ENCODE data around the gene MTIF3.

DNA sequence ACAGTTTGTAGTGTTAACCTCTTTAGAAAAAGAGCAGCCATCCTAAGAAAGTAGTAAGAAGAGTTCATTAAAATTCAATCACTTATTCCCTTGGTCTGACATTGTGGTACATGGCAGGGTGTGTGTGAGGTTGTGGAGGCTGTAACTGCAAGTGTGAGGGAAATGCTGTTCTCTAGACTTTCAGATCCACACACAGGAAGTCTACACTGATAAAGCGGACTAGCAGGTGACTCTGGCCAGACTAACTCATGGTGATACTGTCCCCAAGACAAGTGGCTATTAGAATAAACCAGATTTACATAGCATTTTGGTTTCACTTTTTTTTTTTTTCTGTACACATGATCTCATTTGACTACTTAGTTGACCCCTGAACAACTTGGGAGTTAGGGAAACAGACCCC lies 10.0 kb downstream of the MTIF3 start:
- TF ChIP-seq ZBTB43 (CRISPR knock-in tag; IDR thresholded peaks at IDR 0.05) (no peak), ZBTB21 (CRISPR knock-in tag; IDR thresholded peaks at IDR 0.05; ENCODE audit: borderline replicate concordance) (no peak), NR2C2 (CRISPR knock-in tag; IDR thresholded peaks at IDR 0.05) (no peak), E2F1 (CRISPR knock-in tag; IDR thresholded peaks at IDR 0.05) (no peak), CBFB (CRISPR knock-in tag; IDR thresholded peaks at IDR 0.05; ENCODE audit: low read depth) (no peak), MYBL2 (CRISPR knock-in tag; IDR thresholded peaks at IDR 0.05) (no peak), NFE2L1 (CRISPR knock-in tag; IDR thresholded peaks at IDR 0.05) (no peak)
- TF ChIP-seq, protein P1, sequence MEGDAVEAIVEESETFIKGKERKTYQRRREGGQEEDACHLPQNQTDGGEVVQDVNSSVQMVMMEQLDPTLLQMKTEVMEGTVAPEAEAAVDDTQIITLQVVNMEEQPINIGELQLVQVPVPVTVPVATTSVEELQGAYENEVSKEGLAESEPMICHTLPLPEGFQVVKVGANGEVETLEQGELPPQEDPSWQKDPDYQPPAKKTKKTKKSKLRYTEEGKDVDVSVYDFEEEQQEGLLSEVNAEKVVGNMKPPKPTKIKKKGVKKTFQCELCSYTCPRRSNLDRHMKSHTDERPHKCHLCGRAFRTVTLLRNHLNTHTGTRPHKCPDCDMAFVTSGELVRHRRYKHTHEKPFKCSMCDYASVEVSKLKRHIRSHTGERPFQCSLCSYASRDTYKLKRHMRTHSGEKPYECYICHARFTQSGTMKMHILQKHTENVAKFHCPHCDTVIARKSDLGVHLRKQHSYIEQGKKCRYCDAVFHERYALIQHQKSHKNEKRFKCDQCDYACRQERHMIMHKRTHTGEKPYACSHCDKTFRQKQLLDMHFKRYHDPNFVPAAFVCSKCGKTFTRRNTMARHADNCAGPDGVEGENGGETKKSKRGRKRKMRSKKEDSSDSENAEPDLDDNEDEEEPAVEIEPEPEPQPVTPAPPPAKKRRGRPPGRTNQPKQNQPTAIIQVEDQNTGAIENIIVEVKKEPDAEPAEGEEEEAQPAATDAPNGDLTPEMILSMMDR (IDR thresholded peaks at IDR 0.05): no peak
